GM18511 (cell line): ENCODE data around the gene NFASC.

Source experiments
- ATAC-seq: cut with Tn5 transposase; IDR thresholded peaks from one replicate; pipeline ENCODE4 v1.9.1; 2021; ENCODE audit warnings: mild to moderate bottlenecking, moderate library complexity; ENCODE audit not compliant: unreplicated experiment

NFASC gene

GRCh38 chr1:205032508-205032907, 161.8 kb downstream of the NFASC start:
- ATAC-seq, result no peak

- ATAC-seq, result no peak
Measured at GRCh38 chr1:205037539-205037938, 166.9 kb downstream of the NFASC start.

- no peak for ATAC-seq
Measured at GRCh38 chr1:205038132-205038786, 167.6 kb downstream of the NFASC start.

GRCh38 chr1:205041001-205041715, 170.5 kb downstream of the NFASC start:
- ATAC-seq, result no peak

- no peak for ATAC-seq
Measured at GRCh38 chr1:205041998-205042910, 171.6 kb downstream of the NFASC start.

- no peak for ATAC-seq
Measured at GRCh38 chr1:205042911-205043806, 172.5 kb downstream of the NFASC start, which contains the start of gene CNTN2. Gene CNTN2 (plus strand): TSS chr1:205043212. CDS start chr1:205053186, 9,974 bp downstream.

GRCh38 chr1:205043866-205044265, 173.2 kb downstream of the NFASC start:
- ATAC-seq, result no peak

- no peak for ATAC-seq
Measured at GRCh38 chr1:205044741-205045140, 174.1 kb downstream of the NFASC start.

- no peak for ATAC-seq
Measured at GRCh38 chr1:205045146-205045545, 174.5 kb downstream of the NFASC start.

GRCh38 chr1:205046870-205047269, 176.2 kb downstream of the NFASC start:
- ATAC-seq, result no peak

- no peak for ATAC-seq
Measured at GRCh38 chr1:205047764-205048231, 177.1 kb downstream of the NFASC start.

- no peak for ATAC-seq
Measured at GRCh38 chr1:205048382-205048781, 177.7 kb downstream of the NFASC start.

GRCh38 chr1:205049479-205049878, 178.8 kb downstream of the NFASC start:
- no peak for ATAC-seq

- no peak for ATAC-seq
Measured at GRCh38 chr1:205052690-205053089, 182.0 kb downstream of the NFASC start.

- no peak for ATAC-seq
Measured at GRCh38 chr1:205053296-205053695, 182.6 kb downstream of the NFASC start.

GRCh38 chr1:205054013-205054412, 183.4 kb downstream of the NFASC start:
- no peak for ATAC-seq

- no peak for ATAC-seq
Measured at GRCh38 chr1:205056188-205056611, 185.5 kb downstream of the NFASC start.

- no peak for ATAC-seq
Measured at GRCh38 chr1:205056956-205057568, 186.4 kb downstream of the NFASC start.

GRCh38 chr1:205057808-205058575, 187.3 kb downstream of the NFASC start:
- ATAC-seq, result no peak
